GM21576 (cell line): ENCODE measurements around the gene DISC1.

Experiments used
- ATAC-seq: cut with Tn5 transposase; IDR thresholded peaks from one replicate; pipeline ENCODE4 v1.9.1; 2021; ENCODE audit warnings: mild to moderate bottlenecking, moderate library complexity; ENCODE audit not compliant: unreplicated experiment

Gene DISC1

GRCh38 chr1:231694075-231694431 lies 67.5 kb downstream of the DISC1 start:
- ATAC-seq: no peak

GRCh38 chr1:231694465-231695077 lies 68.0 kb downstream of the DISC1 start:
- ATAC-seq: no peak

GRCh38 chr1:231695439-231696255 lies 69.1 kb downstream of the DISC1 start:
- ATAC-seq: no peak

DNA sequence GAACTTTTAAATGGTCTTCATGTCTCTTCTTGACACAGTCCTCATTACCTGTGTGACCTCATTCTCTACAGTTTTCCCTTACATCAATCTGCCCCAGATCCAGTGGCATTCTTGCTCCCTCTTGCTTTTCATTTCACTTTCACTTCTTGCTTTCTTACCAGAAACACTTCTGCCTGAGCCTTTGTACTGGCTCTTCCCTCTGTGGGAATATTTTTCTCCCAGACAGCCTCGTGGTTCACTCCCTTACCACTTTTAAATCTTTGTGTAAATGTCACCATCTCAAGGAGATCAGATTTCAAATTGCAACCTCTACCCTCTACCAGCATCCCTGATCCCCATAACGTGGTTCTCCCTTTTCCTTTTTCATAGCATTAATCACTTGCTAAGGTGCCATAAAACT lies 73.2 kb downstream of the DISC1 start:
- no peak for ATAC-seq

GRCh38 chr1:231701306-231701705 lies 74.7 kb downstream of the DISC1 start:
- ATAC-seq: no peak

- ATAC-seq: no peak
Measured at GRCh38 chr1:231702331-231702730, 75.7 kb downstream of the DISC1 start.

- ATAC-seq: no peak
Measured at GRCh38 chr1:231702804-231703203, 76.2 kb downstream of the DISC1 start.

GRCh38 chr1:231705806-231706760 lies 79.5 kb downstream of the DISC1 start:
- no peak for ATAC-seq

GRCh38 chr1:231706934-231707333 lies 80.3 kb downstream of the DISC1 start:
- no peak for ATAC-seq

- no peak for ATAC-seq
Measured at GRCh38 chr1:231707407-231707806, 80.8 kb downstream of the DISC1 start.

- no peak for ATAC-seq
Measured at GRCh38 chr1:231708394-231708793, 81.8 kb downstream of the DISC1 start.

DNA sequence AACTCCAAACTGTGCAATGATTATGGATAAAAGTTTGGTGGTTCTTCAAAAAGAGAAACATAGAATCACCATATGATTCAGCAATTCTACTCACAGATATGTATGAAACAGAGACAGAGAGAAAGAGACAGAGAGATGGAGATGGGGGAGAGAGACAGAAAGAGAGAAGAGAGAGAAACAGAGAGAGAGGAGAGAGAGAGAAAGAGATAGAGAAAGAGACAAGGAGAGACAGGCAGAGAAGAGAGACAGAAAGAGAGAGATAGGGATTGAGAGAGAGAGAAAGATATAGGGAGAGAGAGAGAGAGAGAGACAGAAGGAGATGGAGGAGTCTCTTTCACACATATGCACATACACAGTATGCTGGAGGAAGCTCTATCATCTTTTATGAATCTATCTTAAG lies 87.8 kb downstream of the DISC1 start:
- ATAC-seq: no peak

- no peak for ATAC-seq
Measured at GRCh38 chr1:231715816-231716722, 89.5 kb downstream of the DISC1 start.

- ATAC-seq: no peak
Measured at GRCh38 chr1:231716879-231717278, 90.3 kb downstream of the DISC1 start.

DNA sequence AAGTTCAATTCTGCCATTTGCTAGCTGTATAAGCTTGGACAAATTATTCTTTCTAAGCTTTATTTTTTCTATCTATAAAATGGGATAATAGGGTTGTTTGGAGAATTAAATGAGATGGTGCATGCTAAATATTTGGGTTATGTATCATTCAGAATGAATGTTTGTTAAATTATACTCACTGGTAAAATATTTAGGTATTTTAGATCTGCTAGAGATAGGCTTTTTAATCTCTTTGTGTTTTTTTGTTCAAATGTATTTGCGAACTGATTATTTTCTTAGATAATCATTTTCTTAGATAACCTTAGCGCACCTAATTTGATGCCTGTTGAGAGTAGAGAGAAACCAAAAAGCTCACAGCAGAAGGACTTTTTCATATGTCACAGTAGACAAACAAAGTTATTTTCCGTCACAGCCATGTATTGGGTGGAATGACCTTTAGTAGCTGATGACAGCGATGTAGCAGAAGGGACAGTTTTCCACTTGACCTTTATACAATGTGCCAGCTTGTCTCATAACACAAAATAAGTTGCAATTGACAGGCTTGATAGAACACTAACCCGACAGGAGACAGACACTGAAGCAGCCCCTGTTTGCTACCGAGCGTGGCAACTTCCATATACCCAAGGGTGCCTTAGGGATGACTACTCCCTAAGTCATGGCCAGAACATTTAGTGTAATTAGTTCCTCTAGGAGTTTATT lies 93.0 kb downstream of the DISC1 start:
- ATAC-seq: no peak

DNA sequence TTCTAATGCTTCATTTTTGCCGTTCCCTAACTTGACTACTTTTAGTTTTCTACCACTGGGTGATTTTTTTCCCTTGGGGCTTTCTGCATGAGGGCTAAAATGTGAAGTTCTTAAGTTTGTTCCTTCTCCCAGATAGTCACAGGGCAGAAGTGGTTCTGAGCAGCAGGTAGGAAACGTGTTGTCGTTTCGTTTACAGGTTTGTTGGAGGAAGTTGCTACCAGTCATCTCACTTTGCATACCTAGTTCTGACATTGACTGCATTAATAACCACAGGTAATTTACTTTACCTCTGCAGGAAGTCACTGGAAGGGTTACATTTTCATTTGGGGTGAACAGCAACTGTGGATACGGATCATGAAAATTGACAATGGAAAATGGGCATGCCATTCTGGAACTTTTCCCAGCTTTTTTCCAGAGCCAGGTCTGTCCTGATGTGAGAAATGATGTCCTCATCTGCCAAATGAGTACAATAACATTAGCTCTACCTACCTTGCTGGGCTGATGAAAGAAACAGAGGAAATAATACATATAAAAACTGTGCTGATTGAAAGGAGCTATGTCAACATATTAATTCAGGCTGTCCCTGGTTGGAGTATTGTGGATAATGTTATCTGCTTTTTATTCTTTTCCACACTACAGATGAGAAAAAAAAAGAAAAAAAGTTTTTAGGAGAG lies 94.2 kb downstream of the DISC1 start:
- no peak for ATAC-seq

DNA sequence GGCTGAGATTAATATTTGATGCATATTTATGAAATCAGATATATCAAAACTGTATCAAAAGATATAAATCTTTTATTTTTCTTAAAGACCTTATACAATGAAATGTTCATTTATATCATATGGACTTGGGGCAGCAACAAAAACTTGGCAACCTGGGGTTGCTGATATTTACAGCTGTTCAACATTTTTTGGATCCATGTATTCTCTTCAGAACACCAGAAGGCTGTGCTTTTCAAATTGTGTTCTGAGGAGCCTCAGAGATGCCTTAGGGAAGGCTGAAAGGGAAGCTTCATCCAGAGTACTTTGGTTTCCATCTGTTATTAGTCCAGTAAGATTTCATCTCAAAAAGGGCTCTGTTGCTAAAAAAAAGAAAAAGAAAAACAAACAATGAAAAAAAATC lies 94.8 kb downstream of the DISC1 start:
- ATAC-seq: no peak

GRCh38 chr1:231722356-231722755 lies 95.8 kb downstream of the DISC1 start:
- no peak for ATAC-seq

- ATAC-seq: no peak
Measured at GRCh38 chr1:231723146-231723545, 96.6 kb downstream of the DISC1 start.
